HG03520 (cell line): ENCODE measurements around the gene OR6C76.
"Not testable (repeated sequence)": the region's sequence is repeated elsewhere in the genome, so short reads cannot be mapped to it uniquely, and the experiment has no call there.

Experiments
- ATAC-seq: cut with Tn5 transposase; IDR thresholded peaks from one replicate; pipeline ENCODE4 v1.9.1; 2021; ENCODE audit warnings: mild to moderate bottlenecking, moderate library complexity; ENCODE audit not compliant: unreplicated experiment

OR6C76 gene

DNA sequence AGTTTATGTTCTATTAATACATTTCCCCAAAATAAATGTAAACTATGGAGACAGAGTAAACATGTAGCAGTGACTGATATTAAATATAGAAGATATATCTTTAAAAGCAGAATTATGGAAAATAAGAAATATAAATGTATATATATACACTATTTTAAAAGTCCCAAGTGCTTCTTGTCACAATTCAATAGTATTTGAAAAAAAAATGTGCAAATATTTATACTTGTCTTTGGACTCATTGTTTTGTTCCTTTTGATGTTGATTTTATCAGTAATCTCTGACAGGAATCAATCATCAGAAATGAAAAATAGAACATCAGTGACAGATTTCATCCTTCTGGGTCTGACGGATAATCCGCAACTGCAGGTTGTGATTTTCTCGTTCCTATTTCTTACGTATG is at the start of gene OR6C76:
Gene OR6C76, plus strand, starts transcription at position 301 of the 400 bp plus-strand sequence. Its CDS starts 0 bp downstream, at position 301.
- no peak for ATAC-seq

- no peak for ATAC-seq
These were observed 40.2 kb upstream of the OR6C76 start for GRCh38 chr12:55385891-55386290.

DNA sequence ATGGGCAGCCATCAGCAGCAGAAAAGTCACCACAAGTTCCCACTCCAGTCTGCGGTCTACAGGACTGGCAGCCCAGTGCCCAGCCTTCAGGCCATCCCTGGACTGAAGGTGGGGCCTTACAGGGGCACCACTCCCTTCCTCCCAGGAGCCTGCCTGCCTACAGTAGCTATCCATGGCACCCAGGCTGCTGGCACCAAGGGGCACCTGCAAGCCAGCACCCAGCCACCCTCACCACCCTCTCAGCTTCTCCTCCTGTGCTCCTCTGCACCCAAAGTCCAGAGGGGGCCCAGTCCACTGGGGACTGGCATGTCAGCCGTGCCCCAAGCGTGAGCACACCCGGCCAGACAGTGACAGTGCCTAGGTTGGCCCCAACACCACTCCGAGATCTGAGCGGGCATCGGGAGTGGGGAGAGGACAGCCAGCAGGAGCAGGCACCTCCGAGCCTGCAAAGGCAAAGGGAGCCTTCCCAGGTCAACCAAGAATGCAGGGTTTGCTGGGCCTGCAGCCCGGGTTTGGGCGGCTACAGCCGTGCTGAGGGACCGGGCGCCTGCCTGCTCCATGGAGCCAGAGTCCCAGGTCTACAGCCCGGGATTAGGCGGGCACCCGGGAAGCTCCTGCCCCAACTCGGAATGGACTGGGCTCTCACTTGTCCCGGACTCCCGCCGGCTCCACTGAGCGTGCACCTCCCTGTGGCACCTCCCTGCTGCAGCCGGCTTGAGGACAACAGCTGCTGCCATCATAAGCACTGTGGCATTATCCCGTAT is 33.8 kb upstream of the OR6C76 start:
- no peak for ATAC-seq

DNA sequence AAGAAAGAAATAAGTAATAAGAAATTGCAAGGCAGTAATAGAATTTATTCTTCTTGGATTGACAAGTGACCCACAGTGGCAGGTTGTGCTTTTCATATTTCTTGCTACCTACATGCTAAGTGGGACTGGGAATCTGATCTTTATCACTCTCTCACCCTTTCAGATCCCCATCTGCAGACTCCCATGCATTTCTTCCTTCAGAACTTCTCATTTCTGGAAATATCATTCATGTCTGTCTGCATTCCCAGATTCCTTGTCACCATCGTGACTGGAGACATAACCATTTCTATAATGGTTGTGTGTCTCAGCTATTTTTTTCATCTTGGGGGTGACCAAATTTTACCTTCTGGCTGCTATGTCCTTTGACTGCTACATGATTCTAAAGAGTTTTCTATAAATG is 29.7 kb upstream of the OR6C76 start:
- ATAC-seq = no peak

DNA sequence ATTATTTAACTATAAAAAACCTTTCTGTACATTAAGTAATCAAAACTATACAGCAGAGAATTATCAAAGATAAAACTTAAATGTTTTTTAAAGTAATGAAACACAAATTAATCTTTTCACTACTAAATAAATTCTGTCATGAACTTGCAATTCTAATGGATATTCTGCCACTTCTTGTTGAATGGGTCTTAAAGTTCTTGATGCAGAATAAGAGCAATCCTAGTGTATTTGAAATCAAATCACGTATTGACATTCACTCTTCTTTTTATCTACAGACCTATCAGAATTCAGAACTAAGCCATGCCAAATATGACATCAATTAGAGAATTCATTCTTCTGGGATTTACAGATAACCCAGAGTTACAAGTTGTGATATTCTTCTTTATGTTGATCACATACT is 25.8 kb upstream of the OR6C76 start, which contains the start of gene OR6C65:
Gene OR6C65, plus strand, starts transcription at position 301 of the 400 bp plus-strand sequence. Its CDS starts 0 bp downstream, at position 301.
- no peak for ATAC-seq

- no peak for ATAC-seq
These were observed 18.2 kb upstream of the OR6C76 start for GRCh38 chr12:55407866-55408265.

GRCh38 chr12:55409133-55409532 is 16.9 kb upstream of the OR6C76 start:
- not testable (repeated sequence) for ATAC-seq

DNA sequence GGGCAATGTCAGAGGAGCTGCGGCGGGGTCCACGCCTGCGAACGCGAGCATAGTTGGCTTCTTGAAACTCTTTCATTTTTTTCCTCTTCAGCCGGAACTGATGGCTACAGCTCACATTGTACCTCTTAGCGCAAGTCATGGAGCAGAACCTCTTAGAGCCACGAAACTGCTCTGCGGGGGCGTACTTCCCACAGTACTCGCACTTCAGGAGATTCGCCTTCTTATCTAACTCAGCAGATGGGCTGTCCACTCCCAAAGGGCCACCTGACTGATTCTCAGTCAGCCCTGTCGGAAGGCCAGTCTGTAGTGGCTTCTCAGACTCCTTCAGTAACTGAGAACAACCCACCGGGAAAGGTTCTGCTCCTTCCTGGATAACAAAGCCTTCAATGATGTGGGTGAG is 13.9 kb upstream of the OR6C76 start:
- ATAC-seq = not testable (repeated sequence)

DNA sequence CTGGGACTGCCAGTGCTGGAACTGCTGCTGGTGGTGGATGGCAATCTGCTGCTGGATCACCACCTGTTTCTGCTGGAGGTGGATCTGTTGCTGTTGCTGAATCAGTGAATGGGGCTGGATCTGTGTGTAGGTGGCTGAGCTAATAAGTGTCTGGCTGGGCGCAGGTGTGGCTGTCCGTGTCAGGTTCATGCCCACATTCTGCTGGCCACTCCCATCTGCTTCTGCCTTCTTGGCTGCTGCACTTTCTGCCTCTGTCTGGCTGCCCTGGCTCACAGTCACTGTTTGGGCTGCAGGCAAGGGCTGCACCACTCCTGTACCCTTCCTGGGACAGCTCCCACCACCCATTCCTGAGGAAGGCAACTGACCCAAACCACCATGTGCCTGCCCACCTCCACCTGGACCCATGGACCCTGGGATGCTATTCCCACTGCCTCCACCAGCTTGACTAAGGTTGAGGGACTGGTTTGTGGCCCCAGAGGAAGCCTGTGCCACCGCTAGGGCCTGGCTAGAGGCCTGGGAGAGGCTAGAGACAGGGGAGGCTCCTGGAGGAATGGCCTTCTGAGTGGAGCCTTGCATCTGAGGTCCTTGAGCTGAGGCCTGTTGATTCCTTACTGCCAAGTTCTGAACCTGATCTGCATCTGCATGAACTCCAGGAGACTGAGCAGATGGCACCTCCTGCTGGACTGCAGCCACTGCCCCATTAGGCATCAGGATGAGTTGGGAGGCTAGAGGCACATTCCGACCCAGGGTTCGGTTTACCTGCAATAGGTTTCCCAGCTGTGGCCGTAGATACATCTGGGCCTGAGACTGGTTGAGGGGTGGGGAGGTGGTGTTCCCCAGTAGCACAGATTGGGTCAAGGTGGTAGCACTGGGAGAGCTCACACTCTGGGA is 12.3 kb upstream of the OR6C76 start:
- ATAC-seq = not testable (repeated sequence)

DNA sequence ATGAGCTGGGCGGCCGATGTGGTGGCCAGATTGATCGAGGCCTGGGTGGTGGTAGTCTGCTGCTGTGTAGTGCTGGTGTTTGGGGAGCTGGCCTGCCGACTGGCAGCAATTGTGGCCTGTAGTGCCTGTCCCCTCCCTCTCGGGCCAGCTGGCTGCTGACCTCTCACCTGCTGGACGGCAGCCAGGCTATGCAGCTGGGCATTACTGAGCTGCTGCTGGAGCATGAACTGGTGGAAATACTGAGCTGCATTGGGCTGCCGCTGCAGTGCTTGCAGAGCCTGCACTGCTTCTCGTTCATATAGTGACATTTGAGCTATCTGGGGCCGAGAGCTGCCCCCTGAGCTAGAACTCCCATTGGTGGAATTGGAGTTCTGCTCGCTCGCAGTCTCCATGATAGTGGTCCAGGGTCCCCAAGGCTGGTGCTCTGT is 11.6 kb upstream of the OR6C76 start:
- not testable (repeated sequence) for ATAC-seq

DNA sequence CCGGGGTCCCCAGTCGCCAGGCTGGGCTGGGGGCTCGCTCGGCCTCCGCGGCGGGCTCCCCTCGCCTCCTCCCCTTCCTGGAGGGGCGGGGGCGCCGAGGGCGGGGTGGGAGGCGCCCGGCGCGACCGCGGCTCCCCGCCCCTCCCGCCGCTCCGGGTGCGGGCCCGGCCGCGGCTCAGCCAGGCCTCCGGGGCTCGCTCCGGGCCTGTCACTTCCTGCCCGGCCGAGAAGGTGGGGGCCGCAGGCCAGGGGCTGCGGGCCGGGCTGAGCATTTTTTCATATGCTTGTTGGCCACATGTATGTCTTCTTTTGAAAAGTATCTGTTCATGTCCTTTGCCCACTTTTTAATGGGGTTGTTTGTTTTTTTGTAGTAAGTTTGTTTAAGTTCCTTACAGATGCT is 11.2 kb upstream of the OR6C76 start:
- not testable (repeated sequence) for ATAC-seq

GRCh38 chr12:55416961-55417360 is 9.1 kb upstream of the OR6C76 start:
- no peak for ATAC-seq

- no peak for ATAC-seq
These were observed 5.6 kb upstream of the OR6C76 start for GRCh38 chr12:55420307-55420962.

GRCh38 chr12:55428331-55429243 is 2.5 kb downstream of the OR6C76 start:
- ATAC-seq = no peak

- ATAC-seq = not testable (repeated sequence)
These were observed 15.2 kb downstream of the OR6C76 start for GRCh38 chr12:55441233-55441632.

DNA sequence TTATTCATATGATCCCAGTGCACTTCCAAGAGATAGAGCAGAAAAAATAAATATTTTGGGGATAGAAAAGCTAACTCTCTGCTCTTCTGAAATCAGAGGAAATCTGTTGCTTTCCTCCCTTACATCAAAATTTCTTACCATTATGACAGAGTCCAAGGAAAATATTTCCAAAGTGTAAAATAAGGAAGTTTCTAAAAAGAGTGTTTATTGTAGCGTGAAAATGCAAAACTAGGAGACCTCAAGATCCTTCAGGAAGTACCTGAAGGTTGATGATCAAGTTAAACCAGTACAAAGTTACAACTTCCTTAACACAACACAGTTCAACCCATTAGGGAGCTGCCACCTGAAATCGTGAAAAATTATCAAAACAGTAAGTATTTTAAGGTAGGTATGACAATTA is 17.7 kb downstream of the OR6C76 start, which contains the start of gene OR6C2:
Gene OR6C2, plus strand, starts transcription at position 301 of the 400 bp plus-strand sequence. CDS start 8,138 bp downstream, outside the sequence.
- no peak for ATAC-seq

GRCh38 chr12:55445357-55445756 is 19.3 kb downstream of the OR6C76 start:
- no peak for ATAC-seq

- no peak for ATAC-seq
These were observed 20.3 kb downstream of the OR6C76 start for GRCh38 chr12:55446326-55446725.

GRCh38 chr12:55448825-55449224 is 22.8 kb downstream of the OR6C76 start:
- no peak for ATAC-seq

DNA sequence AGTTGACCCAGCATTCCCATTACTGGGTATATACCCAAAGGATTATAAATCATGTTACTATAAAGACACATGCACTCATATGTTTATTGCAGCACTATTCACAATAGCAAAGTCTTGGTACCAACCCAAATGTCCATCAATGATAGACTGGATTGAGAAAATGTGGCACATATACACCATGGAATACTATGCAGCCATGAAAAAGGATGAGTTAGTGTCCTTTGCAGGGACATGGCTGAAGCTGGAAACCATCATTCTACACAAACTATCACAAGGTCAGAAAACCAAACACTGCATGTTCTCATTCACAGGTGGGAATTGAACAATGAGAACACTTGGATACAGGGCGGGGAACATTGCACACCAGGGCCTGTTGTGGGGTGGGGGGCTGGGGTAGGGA is 38.9 kb downstream of the OR6C76 start:
- ATAC-seq = not testable (repeated sequence)
